Measurements from ENCODE around the gene CIRBP.
"Not testable (repeated sequence)": the region's sequence is repeated elsewhere in the genome, so short reads cannot be mapped to it uniquely, and the experiment has no call there.

Gene CIRBP

DNA sequence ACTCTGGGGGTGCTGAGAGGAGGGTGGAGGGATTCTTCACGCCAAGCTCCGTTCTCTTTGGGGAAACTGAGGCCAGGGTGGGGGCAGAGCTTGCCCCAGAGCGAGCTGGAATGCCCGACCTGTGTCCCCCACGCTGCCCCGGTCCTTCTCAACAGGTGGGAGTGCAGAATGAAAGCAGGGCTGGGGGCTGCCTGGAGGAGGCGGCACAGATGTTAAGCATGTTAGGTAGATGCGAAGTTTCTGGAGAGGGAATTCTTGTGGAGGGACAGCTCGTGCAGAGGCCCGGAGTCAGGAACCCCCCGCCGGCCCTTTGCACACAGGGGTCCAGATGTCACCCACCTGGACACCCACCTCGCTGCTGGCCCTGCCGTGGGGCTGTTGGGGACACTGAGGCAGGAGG is 25.6 kb downstream of the CIRBP start:
- DNase-seq = no peak

GRCh38 chr19:1295169-1296012 is 26.3 kb downstream of the CIRBP start:
- DNase-seq = no peak

GRCh38 chr19:1296078-1296477 is 26.9 kb downstream of the CIRBP start:
- no peak for DNase-seq

GRCh38 chr19:1296575-1297271 is 27.6 kb downstream of the CIRBP start:
- DNase-seq = no peak

DNA sequence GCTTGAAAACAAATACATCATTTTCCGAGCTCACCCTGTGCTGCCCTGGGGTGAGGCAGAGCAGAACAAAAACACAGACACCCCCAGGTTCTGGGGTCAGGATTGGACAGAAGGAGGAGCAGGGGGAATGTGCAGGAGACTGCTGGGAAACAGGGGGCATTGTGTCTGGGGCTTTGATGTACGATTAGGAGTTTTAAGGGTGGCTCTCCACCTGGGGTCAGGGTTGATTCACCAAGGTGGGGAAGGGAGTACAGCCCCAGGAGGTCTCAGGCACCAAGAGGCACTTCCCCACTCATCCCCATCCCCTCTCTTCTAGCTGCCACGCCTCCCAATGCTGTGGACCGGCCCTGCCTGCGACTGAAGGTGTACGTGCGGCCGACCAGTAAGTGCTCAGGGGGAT is 29.1 kb downstream of the CIRBP start:
- DNase-seq = no peak

- DNase-seq = no peak
Measured at GRCh38 chr19:1299801-1300200, 30.7 kb downstream of the CIRBP start.

GRCh38 chr19:1300744-1301490 is 31.8 kb downstream of the CIRBP start:
- no peak for DNase-seq

DNA sequence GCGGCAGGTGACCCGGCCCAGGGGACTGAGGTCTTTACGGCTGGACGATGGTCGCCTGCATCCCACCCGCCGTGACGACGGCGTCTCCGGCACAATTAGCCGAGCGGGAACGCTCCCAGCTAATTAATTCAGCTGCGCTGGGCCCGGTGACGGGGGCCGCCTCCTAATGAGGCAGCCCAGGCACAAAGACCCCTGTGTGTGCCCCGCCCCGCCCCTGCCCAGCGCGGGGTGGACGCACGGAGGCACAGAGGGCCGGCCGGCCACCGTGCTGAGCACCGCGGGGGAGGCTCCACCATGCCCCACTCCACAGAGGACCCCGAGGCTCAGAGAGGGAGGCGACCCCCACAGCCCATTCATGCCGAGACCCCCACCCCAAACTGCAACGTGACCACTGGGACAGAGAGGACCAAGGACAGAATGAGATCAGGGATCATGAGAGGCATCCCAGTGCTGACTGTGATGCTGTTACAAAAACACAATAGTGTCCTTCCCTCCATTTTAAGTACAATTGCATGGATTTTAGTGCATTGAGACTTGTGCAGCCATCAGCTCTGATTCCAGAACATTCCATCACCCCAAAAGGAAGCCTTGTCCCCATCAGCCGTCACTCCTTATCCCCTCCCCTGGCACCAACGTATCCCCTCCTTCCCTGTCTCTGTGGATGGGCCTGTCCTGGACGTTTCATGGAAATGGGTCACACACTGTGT is 33.6 kb downstream of the CIRBP start:
- no peak for DNase-seq

DNA sequence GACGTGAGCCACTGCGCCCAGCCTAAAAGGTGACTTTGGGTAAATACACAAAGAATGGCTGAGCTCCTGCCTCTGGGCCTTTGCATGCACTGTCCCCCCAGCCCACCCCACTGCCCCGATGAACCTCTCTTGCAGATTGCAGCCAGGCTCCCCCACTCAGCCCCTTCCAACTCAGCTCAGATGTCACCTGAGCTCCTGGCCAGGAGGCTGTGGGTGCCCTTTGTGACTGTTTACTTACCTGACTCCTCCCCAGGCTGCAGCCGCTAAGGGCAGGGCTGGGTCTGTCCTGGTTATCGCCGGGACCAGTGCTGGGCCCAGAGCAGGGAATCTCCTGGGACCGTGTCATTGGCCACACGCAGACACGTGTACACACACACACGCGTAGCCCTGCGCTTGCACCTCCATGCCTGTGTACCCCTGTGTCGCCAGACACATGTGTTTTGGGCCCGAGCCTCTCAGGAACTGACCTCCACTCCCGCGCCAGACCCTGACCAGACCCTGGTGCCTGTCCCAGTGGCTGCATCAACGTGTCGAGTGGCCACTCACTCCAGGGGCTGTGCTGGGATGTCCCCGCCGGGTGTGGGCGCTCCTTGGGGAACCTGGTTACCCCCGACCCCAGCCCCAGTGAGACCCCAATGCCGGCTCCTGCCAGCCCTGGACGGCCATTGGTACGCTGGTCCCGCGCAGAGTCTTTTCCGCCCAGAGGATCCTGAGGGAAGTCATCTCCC is 35.2 kb downstream of the CIRBP start:
- no peak for DNase-seq

GRCh38 chr19:1305354-1305753 is 36.2 kb downstream of the CIRBP start:
- not testable (repeated sequence) for DNase-seq

GRCh38 chr19:1307320-1307719 is 38.2 kb downstream of the CIRBP start:
- DNase-seq = no peak

DNA sequence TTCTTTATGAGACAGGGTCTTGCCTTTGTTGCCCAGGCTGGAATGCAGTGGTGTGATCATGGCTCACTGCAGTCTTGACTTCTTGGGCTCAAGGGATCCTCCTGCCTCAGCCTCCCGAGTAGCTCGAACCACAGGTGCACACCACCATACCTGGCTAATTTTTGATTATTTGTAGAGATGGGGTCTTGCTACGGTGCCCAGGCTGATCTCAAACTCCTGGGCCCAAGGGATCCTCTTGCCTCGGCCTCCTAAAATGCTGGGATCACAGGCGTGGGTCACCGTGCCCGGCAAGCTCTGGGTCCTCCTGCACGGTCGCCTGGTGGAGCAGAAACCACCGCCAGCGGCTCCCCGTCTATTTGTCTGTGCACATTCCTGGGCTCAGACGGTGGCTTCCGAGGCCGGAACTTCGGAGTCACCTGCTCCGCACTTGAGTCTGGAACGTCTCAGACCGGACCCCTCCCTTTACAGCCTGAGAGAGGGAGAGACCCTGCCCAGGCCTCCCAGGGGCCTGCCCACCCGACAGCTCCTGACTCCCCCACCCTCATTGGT is 38.7 kb downstream of the CIRBP start:
- DNase-seq = no peak

DNA sequence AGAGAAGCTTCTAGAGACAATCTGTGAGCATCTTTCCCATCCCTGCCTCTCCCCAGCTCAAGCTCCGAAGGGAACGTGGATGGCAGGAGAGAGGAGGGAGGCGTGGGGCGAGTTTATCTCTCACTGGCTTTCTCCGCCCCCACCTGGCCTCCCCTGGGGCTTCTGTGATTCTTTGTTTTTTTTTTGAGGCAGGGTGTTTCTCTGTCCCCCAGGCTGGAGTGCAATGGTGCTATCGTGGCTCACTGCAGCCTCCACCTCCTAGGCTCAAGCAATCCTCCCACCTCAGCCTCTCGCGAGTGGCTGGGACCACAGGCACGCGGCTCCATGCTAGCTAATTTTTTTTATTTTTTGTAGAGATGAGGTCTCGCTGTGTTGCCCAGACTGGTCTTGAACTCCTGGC is 39.6 kb downstream of the CIRBP start:
- no peak for DNase-seq

DNA sequence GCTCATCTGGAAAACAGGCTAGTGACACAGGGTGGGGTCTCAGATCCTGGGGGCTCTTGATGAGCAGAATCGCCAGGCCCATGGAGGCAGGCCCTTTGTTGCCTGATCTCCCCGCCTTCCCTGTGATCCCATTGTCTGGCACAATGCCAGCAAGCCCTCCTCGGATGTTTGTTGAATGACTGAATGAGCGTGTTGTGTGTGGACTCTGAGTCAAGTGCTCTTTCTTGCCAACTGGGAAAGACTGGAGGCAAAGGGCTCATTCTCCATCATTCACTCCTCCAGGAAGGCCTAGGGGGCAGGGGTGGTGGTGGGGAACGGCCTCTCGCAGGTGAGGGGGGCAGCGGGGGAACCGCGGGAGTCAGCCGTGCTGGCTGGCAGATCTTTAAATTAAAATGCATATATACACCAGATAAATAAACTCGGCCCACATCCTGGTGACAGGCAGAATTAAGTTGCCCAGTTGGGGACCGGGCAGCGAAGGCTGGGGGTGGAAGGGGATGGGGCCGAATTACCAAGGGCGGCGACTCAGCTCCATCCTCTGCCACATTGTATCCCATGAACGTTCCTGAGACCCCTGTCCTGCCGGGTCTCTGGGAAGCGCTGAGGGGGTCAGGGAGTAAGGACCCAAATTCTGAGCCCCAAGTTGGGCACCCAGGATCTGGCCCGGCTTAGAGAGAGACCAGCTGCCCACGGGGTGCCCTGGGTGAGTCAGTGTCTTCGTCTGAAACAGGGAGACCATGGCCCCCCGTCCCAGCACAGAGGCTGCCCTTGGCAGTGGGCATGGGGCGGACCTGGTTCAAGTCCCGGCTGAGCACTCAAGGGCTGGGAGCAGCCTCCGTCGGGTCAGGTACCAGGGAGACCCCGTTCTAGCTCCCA is 41.1 kb downstream of the CIRBP start:
- no peak for DNase-seq

DNA sequence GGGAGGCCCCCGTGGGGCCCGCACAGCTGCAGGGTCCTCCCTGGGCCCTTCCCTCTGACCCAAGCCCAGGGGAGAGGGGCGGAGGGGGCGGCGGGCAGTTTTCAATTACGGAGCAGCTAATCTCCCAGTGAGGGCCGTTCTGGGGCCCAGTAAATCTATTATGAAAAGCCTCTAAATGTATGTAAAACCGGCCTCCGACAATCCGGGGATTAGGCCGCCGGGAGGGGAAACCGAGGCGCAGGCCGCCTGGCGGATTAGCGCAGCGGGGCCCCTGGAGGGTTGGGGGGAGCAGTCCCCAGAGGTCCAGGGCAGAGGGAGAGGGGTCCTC is 41.7 kb downstream of the CIRBP start:
- DNase-seq = no peak

GRCh38 chr19:1311543-1312091 is 42.5 kb downstream of the CIRBP start:
- DNase-seq = no peak

DNA sequence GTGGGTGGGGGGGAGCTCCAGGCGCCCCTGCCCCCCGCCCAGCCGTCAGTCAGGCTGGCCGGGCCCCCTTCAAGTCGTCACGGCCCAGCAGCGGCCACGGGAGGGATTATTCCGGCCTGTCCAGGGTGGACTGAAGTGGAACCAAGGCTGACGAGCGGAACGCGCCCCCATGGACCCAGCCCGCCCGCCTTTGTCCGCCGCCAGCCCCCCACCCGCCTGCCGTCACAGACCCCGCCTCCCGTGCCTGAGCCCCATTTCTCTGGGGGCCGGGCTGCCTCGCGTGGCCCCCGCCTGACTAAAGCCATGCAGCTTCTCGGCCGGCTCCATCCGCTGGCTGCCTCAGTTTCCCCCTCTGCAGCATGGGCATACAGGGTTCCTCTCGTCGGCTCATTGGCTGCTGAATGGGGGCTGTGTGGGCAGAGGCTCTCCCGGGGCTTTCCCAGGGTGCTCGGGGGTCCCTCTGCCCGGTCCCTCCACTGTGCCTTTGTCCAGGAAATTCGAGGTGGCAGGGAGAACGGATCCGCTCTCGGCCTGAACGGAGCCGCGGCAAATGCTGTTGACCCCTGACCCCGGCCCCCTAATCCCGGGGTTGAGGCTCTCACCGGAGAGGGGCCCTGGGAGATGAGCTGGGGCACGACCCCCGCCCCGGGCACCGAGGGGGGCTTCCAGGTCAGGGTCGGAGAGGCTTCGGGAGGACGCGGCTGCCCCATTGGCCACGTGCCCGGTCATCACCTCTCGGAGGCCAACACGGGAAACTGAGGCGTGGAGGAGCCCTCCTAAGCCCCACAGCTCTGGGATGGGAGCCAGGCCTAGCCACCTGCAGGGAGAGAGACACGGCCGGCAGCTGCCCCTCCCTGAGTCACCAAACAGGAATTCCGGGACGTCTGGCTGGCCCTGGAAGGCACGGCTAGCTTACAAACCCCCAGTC is 43.9 kb downstream of the CIRBP start:
- no peak for DNase-seq

- DNase-seq = no peak
Measured at GRCh38 chr19:1313695-1314613, 44.8 kb downstream of the CIRBP start.
